ENCODE data around the gene MAGI1.

Gene MAGI1

DNA sequence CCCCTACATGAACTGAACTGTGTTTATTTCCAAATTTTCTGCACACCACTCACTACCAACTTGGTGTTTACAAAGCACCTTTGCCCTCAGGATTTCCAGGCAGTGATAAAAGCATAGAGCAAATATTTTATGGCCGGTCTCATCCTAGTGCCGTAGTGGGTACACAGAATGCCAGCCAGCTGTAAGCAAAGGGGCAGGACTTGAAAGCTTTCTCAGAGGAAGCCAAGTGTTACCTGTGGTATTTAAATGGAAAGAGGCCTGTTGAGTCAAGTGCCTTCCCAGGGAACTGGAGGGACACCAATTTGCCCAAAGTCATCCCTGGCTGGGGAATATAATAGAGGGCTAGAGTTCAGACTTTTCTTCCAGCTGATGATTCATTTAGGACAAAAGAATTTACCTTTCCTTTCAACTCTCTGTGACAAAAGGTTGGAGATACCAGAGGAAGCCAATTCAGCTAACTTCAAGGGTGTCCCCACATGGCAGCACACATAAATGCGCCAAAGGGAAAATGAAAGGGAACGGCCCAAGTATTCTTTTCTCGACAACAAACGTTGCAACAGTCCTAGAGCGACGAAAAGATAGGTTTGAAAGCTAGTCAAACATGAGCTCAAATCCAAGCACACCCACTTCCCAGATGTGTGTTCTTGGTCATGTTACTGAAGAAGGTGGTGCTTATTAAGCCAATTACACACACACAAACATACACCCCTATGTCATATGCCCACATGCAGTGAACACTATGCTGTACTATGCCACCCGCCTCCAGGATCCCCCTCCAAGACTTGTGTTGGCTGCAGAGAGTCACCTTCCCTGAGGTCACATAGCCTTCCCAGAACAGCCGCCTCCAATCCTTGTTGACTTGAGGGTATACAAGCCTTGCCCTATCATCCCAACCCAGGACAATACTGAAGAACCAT lies 27.7 kb downstream of the MAGI1 start:
- no peak for DNase-seq

DNA sequence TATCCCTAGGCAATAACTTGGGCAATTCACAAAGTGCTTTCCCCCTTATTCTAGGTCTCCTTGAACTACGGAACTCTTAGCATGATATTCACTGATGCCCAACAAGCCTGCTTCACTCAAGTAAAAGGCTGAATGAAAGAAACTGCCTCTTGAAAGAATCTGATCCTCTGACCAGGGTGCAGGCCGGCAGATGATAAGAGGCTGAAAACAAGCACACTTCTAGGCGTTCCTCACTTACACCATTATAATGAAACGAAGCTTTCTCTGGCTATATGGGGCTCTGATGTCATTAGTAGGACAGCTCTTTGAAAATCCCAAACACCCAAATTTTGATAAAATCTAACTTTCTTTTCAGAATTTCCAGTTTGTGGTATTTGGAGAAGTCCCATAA lies 28.4 kb downstream of the MAGI1 start:
- no peak for DNase-seq

DNA sequence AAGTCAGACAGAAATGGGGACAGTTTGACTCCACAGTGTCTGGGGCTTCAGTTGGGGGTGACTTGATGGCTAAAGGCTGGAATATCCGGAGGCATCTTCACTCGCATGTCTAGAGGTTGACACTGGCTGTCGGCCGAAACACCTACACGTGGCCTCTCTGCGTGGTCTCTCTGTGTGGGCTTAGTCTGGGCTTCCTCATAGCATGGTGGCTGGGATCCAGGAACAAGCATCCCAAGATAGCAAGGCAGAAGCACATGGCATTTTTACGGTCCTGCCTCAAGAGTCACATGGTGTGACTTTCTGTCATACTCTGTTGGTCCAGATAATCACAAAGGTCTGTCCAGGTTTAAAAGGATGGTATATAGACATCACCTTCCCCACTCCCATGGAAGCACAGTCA lies 34.5 kb downstream of the MAGI1 start:
- DNase-seq: no peak

DNA sequence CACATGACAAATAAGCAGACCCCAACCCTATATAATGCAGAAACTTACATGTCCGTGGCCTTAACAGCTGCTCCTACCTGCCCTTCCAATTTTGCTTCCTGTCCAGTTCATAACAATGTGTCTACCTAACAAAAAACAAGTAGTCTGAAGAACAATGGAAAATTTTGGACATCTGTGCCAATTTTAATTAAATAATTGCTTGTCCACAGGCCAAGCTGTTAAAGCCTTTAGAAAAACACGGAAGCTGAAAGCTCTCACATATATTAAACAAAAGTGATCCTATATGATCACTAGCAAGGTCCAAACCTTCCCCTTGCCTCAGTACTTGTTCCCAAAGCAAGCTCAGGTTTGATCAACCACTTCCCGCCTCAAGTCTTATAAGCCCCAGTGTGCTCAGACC lies 37.1 kb downstream of the MAGI1 start:
- no peak for DNase-seq

DNA sequence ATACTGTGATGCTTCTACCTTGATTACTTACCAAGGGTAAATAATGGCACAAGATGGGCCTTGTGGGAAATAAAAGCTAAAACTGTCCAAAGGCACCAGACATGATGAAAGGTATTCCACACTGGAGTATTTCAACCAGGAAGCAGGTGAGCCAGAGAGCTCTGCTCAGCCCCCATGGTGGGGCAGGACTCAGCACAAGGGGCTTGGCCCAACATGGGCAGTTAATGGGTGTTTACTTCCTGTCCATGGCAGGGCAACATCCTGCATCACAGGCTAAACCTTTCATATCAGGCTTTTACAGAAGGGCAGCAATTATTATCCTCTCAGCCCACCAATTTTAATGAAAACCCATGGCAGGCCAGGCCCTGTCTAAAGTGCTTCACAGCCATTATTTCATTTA lies 38.2 kb downstream of the MAGI1 start:
- DNase-seq: no peak

DNA sequence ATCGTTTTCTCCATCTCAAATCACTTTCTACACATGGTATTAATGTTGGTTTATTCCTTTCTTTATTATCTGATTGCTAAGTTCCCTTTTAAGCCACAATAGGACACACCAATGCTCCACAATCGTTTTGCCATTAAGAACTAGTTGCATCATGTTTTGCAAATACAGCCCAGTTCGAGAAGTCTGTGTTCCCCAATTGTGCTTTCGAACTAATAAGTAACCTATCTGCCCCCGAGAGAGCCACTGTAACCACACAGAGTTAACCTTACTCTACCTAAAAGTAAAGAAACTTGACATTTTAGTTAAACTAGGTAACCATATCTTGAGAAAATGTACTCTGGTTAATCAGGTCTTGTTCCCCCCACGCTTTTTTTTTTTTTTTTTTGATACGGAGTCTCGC lies 39.1 kb downstream of the MAGI1 start:
- DNase-seq: no peak

GRCh38 chr3:65996589-65996988 lies 42.1 kb downstream of the MAGI1 start:
- DNase-seq: no peak

DNA sequence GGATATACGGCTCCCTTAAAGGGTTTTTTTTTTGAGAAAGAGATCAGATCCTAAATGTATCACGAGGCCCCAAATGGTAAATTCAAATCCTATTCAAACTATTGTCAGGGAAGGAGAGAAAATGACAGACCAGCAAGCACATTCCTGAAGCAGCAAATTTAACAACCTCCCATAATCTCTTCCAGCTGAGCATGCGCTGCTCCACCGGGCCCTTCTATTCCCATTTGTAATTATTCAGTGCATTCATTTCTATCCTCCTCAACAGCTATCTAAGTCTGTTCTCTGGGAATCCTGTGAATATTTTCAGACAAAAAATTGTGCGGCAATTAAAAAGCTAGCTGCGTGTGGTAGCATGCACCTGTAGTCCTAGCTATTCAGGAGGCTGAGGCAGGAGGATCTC lies 43.2 kb downstream of the MAGI1 start:
- no peak for DNase-seq

- DNase-seq: no peak
Measured at GRCh38 chr3:65995030-65995429, 43.7 kb downstream of the MAGI1 start.

DNA sequence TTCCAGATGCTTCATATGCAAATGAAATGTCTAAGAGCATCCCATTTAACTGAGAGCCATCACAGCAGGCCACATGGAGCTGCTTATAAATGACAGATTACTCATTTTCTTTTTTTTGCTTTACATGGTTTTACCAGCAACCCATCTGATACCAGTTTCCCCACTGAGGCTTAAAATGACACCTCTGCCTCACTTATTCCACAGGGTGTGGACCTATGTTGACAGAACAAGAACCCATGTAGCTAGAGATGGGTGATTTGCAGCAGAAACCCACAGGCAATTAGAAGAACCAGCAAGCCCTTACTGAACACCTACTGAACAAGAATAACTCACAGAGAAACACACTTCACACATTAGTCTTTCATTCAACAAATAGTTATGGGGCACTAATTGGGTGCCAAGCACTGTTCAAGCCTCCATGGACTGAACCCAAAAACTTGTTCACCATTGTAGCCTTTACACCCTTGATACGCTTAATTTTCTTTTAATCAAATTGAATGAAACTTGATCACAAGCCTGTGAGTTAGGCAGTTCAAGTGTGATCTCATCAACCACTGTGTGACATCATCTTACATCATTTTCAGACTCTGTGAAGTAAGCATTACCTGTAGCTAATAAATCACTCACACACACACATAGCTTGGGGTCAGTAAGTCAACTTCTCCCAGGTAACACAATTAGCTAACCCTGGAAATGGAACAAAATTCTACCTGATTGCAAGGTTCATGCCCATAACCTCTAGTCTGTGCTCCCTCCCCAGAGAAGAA lies 45.4 kb downstream of the MAGI1 start:
- DNase-seq: no peak

DNA sequence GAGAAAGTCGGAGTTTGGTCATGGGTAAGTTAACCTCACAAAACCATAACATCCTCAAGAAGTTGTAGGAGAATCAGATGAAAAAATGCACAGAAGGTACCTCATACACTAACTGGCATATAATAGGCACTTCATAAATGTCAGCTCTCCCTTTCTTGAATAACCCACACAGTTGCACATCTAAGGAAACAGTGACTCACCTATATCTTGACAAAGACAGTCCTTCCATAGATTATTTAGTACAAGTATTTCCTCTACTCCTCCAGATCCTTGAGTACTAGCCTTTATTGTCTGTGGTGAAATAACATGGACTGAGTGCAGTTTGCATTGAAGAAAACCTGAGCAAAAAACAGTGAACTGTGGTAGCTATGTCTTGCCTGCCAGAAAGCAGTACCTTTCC lies 46.6 kb downstream of the MAGI1 start:
- DNase-seq: no peak

DNA sequence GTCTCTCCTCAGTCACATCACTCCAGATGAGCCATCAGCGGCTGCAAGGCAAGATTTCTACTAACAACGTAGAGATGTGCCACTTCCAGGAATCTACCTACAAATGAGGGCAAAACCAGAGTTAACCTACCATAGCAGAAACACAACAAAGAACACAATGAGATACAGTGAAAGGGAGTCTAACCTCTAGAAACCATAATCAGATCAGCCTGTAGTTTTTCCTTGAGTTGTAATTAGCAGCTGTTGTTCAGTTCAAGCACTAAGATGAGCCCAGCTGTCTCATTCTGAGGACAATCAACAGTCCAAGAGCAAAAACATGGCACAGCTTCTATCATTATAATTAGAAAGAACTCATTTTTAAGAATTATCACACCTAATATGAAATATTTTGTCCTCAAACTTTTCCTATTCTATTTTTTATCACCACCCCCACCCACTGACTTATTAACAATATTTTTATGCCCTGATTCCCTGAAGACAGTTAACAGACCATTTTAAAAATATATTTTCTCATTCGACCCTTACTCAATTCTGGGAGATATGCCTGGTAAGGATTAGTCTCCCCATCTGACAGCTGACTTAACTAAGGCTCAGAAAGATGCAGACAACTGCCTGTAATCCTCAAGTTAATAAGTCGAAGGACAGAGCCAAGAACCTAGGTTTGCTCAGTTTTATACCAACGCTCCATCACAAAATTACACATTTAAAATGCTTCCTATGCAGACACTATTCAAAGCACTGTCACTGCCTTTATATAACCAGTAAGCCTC lies 50.1 kb downstream of the MAGI1 start:
- no peak for DNase-seq

- DNase-seq: no peak
Measured at GRCh38 chr3:65986285-65986684, 52.4 kb downstream of the MAGI1 start.

DNA sequence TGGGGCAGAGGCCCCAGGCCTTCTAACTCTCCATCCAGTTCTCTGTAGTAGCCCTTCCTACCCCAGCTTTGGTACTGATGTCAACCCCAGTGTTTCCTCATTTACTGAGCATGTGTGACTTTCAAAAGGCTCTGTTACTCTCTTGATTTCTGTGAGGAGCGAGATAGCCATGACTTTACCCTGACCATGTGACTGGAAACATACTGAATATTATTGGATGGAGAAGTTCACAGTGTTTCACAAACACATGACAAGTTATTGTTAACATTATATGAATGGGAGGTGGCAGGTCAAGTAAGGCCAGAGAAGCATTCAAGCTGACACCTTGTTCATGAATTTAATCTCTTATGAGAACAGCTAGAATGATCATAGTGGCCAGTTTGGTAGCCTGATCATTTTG lies 53.7 kb downstream of the MAGI1 start:
- no peak for DNase-seq

GRCh38 chr3:65983100-65983499 lies 55.6 kb downstream of the MAGI1 start:
- no peak for DNase-seq

DNA sequence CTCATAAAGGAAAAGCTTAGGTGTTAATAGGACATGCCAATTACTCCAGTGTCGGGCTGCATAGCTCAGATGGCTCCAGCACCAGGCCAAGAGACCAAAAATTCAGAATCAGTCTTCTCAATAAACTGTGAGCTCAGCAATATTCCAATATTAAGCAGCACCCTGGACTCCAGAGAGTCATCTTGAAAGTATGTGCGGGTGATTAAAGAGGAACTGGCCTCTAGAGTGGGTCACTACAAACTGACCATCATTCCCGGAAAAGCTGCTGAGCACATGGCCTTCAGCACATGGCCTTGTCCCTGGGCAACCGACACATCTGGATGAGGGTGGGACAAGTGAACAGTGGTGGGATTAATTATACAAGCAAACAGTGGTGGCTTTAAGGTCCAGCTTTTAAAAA lies 59.0 kb downstream of the MAGI1 start:
- DNase-seq: no peak

DNA sequence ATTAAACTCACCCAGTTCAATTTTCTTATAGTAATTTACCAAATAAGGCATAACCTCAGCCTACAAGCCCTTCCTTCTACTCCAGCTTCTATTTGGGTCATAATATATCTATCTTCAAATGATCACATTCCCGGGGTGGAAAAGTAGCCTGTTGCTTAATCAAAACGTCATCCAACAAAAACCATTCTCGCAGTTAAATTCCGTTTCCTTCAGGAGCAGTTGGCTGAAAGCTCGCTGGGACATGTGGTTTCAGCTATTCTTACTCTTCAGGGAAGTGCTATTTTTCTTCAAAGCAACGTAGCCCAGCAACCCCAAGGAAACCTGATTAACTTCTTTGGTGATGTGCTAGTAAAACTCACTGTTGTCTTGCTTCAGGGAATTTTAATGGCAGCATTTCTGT lies 59.6 kb downstream of the MAGI1 start:
- no peak for DNase-seq

DNA sequence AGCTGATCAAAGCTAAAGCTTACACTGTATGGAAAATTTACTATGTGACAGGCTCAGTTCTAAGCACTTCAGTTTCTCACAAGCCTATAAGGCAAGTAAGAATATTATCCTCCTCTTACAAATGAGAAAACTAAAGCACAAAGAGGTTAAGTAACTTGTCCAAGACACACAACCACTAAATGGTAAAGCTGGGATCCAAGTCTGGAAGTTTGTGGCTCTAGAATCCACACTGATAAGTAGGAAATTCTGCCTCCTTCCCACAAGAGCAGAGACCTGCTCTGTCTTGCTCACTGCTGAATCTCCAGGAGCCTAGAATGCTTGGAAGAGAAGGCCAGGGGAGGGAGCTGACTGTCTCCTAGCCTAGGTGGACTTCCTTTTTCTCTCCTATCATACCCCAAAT lies 60.6 kb downstream of the MAGI1 start:
- DNase-seq: no peak

DNA sequence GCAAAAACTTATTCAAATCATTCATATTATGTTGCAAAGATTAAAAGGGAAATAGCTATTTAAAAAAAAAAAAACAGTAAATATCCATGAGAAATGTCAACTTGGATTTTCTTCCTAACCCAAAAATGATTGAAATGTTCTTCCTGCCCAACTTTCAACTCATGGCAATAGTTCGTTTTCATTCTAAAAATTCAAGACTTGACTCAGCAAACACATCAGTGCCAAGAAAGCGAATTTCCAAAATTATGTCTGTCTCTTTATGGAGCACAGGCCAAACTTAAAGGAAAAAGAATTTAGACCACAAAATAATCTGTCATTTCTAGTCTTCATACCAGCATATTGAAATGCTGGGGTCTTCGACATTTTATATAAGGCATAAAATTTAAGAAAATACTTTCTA lies 63.7 kb downstream of the MAGI1 start:
- DNase-seq: no peak

- DNase-seq: no peak
Measured at GRCh38 chr3:65974509-65974908, 64.2 kb downstream of the MAGI1 start.

- no peak for DNase-seq
Measured at GRCh38 chr3:65972765-65973164, 66.0 kb downstream of the MAGI1 start.

DNA sequence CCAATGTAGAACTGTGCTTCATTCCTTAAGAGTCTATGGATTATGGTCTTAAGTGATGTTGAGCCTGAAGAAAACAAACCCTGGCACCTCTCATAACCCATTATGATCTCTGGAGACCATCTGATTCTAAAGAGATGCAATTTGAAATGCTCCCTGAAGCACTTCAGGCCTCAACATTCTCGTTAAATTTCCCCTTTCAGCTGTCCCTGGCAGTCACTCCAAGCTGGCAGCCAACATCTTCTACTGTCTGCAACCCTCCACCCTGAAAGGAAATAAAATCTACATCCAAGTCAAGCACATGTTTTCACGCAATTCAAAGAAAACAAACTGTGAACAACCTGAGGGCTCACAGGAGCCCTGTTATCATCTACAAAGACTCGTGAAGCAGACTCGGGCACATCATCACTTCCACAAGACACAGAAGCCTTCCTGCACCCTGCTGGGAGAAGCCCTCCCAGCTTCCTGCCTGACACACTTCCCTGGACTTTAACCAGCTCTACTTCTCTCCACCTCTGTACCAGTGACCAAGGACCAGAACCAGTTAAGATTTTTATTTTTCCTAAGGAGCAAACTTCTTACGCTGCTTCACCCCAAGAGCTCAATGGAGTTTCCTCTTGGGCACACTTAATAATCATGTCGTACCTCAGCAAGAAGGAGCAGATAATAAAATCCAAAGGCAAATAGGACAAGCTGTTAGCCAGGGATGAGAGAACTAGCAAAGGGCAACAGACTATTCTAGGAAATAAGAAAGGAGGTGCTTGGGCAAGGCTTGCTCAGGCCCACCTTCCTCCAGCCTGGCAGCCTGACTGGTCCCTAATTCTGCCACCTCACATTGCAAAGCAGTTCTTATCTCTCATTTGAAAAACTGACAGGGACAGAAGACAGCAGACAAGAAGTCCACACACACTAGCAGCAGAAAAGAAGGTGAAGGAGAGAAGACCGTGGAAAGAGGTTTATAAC lies 67.1 kb downstream of the MAGI1 start:
- DNase-seq: no peak
